ENCODE data around the gene FBXL16. TPM values are rescaled to one million over a fixed set of nuclear protein-coding genes. Genes with fewer than 3 reads are reported as not detected.

The FBXL16 gene
- total and polyA plus RNA-seq, 2 of the 13 experiments (the other 11 are each of a cell fraction or from before 2014, with no cell fraction given), result 0.22 to 2.0 TPM

DNA sequence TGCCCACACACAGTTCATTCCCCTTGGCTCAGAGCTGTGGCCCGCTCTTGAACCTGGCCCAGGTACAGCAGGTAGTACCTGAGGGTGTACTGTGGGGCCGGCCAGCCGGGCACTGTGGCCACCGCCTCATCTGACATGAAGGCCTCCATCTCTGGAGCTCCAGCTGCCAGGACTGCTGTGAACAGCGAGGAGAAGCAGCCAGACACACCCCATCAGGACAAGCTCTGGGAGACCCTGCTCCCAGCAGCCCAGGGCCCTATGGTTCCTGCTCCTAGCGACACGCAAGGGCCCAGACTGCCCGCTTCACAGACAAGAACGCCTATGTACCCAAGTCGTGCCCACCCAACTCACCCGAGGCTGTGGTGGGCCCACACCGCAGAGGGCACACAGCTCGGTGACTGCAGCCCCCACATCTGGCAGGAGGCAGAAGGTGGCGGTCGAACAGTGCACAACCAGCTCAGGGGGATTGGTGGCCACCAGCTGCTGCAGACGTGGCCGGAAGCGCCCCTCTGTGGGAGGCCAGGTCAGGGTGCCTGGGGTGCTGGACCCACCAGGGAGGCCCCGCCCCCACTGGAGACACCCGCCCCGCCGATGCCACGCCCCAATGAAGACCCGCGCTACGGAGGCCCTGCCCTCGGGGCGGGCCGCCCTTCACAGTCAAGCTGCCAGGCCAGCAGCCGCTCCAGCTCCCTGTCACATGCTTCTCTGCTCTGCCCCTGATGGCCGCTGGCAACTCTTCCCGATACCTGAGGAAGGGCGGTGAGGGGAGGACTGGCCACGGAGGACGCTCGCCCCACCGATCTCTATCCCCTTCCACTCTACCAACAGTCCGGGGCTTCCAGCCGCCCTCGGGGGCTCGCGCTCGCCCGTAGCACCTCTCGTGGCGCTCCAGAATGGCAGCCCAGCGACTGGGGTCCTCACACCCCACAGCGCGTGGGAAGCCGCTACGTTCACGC, 26.5 kb downstream of the FBXL16 start (continued):
- 0 out of 2 replicates have a peak, but pooled peaks have one; percentile 21 for TF ChIP-seq SIN3A (IDR thresholded peaks at IDR 0.05; ENCODE audit: borderline replicate concordance, low read depth, low read length)
- TF ChIP-seq, protein P1, sequence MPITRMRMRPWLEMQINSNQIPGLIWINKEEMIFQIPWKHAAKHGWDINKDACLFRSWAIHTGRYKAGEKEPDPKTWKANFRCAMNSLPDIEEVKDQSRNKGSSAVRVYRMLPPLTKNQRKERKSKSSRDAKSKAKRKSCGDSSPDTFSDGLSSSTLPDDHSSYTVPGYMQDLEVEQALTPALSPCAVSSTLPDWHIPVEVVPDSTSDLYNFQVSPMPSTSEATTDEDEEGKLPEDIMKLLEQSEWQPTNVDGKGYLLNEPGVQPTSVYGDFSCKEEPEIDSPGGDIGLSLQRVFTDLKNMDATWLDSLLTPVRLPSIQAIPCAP (CRISPR knock-in tag; IDR thresholded peaks at IDR 0.05; ENCODE audit: low read depth), result no peak
- no peak for TF ChIP-seq REPIN1 (CRISPR knock-in tag; IDR thresholded peaks at IDR 0.05; ENCODE audit: borderline replicate concordance, low read depth)
- TF ChIP-seq, protein P2, sequence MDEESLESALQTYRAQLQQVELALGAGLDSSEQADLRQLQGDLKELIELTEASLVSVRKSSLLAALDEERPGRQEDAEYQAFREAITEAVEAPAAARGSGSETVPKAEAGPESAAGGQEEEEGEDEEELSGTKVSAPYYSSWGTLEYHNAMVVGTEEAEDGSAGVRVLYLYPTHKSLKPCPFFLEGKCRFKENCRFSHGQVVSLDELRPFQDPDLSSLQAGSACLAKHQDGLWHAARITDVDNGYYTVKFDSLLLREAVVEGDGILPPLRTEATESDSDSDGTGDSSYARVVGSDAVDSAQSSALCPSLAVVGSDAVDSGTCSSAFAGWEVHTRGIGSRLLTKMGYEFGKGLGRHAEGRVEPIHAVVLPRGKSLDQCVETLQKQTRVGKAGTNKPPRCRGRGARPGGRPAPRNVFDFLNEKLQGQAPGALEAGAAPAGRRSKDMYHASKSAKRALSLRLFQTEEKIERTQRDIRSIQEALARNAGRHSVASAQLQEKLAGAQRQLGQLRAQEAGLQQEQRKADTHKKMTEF (CRISPR knock-in tag; IDR thresholded peaks at IDR 0.05), result no peak
- TF ChIP-seq, protein P3, sequence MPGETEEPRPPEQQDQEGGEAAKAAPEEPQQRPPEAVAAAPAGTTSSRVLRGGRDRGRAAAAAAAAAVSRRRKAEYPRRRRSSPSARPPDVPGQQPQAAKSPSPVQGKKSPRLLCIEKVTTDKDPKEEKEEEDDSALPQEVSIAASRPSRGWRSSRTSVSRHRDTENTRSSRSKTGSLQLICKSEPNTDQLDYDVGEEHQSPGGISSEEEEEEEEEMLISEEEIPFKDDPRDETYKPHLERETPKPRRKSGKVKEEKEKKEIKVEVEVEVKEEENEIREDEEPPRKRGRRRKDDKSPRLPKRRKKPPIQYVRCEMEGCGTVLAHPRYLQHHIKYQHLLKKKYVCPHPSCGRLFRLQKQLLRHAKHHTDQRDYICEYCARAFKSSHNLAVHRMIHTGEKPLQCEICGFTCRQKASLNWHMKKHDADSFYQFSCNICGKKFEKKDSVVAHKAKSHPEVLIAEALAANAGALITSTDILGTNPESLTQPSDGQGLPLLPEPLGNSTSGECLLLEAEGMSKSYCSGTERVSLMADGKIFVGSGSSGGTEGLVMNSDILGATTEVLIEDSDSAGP (CRISPR knock-in tag; IDR thresholded peaks at IDR 0.05; ENCODE audit: borderline replicate concordance), result peak; percentile 77
- TF ChIP-seq POLR2AphosphoS5 (IDR thresholded peaks at IDR 0.05; ENCODE audit: low read depth, low read length), result peak; percentile 71
- no peak for TF ChIP-seq ZNF572 (CRISPR knock-in tag; IDR thresholded peaks at IDR 0.05)
- TF ChIP-seq SALL2 (CRISPR knock-in tag; IDR thresholded peaks at IDR 0.05), result no peak; the same call in 1 of the 2 replicates
- TF ChIP-seq, protein P4, sequence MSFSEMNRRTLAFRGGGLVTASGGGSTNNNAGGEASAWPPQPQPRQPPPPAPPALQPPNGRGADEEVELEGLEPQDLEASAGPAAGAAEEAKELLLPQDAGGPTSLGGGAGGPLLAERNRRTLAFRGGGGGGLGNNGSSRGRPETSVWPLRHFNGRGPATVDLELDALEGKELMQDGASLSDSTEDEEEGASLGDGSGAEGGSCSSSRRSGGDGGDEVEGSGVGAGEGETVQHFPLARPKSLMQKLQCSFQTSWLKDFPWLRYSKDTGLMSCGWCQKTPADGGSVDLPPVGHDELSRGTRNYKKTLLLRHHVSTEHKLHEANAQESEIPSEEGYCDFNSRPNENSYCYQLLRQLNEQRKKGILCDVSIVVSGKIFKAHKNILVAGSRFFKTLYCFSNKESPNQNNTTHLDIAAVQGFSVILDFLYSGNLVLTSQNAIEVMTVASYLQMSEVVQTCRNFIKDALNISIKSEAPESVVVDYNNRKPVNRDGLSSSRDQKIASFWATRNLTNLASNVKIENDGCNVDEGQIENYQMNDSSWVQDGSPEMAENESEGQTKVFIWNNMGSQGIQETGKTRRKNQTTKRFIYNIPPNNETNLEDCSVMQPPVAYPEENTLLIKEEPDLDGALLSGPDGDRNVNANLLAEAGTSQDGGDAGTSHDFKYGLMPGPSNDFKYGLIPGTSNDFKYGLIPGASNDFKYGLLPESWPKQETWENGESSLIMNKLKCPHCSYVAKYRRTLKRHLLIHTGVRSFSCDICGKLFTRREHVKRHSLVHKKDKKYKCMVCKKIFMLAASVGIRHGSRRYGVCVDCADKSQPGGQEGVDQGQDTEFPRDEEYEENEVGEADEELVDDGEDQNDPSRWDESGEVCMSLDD (CRISPR knock-in tag; IDR thresholded peaks at IDR 0.05; ENCODE audit: borderline replicate concordance), result no peak
- TF ChIP-seq, protein P5, sequence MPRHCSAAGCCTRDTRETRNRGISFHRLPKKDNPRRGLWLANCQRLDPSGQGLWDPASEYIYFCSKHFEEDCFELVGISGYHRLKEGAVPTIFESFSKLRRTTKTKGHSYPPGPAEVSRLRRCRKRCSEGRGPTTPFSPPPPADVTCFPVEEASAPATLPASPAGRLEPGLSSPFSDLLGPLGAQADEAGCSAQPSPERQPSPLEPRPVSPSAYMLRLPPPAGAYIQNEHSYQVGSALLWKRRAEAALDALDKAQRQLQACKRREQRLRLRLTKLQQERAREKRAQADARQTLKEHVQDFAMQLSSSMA (CRISPR knock-in tag; IDR thresholded peaks at IDR 0.05), result no peak
- TF ChIP-seq, protein P6, sequence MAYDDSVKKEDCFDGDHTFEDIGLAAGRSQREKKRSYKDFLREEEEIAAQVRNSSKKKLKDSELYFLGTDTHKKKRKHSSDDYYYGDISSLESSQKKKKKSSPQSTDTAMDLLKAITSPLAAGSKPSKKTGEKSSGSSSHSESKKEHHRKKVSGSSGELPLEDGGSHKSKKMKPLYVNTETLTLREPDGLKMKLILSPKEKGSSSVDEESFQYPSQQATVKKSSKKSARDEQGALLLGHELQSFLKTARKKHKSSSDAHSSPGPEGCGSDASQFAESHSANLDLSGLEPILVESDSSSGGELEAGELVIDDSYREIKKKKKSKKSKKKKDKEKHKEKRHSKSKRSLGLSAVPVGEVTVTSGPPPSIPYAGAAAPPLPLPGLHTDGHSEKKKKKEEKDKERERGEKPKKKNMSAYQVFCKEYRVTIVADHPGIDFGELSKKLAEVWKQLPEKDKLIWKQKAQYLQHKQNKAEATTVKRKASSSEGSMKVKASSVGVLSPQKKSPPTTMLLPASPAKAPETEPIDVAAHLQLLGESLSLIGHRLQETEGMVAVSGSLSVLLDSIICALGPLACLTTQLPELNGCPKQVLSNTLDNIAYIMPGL (CRISPR knock-in tag; IDR thresholded peaks at IDR 0.05; ENCODE audit: borderline replicate concordance in 1 of 2, low read depth in 1 of 2), result no peak
- TF ChIP-seq KDM5B (CRISPR knock-in tag; IDR thresholded peaks at IDR 0.05; ENCODE audit: borderline replicate concordance), result no peak; the same call in 1 of the 2 replicates
- TF ChIP-seq KDM3A (CRISPR knock-in tag; IDR thresholded peaks at IDR 0.05; ENCODE audit: low read depth), result 0 out of 2 replicates have a peak, but pooled peaks have one; percentile 22
- peak; percentile 97 for TF ChIP-seq ZBTB38 (CRISPR knock-in tag; IDR thresholded peaks at IDR 0.05)
- peak; percentile 81 for TF ChIP-seq ZBTB7B (CRISPR knock-in tag; IDR thresholded peaks at IDR 0.05)
- no peak for TF ChIP-seq ARHGAP35 (CRISPR knock-in tag; IDR thresholded peaks at IDR 0.05; ENCODE audit: borderline replicate concordance)
